HG02840 (cell line): ENCODE measurements around the gene MRGPRG.
"Not testable (repeated sequence)": the region's sequence is repeated elsewhere in the genome, so short reads cannot be mapped to it uniquely, and the experiment has no call there.

Experiments
- ATAC-seq: cut with Tn5 transposase; IDR thresholded peaks from one replicate; pipeline ENCODE4 v1.9.1; 2021; ENCODE audit warnings: mild to moderate bottlenecking, moderate library complexity, moderate number of reproducible peaks; ENCODE audit not compliant: unreplicated experiment, low FRiP score

Gene MRGPRG

DNA sequence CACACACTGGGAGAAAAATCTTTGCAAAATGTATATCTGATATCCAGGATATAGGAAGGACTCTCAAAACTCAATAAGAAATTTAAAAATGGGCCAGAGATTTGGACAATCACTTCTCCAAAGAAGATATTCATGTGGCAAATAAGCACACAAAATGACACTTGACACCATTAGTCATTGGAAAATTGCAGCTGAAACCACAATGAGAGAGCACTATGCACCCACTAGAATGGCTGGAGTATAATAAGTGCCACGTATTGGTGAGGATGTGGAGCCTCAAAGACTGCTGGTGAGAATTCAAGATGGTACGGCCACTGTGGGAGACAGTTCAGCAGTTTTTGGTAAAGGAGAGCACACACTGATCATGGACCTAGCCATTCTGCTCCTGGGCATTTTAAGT, 40.7 kb downstream of the MRGPRG start:
- ATAC-seq = no peak

GRCh38 chr11:3176487-3176886, 42.1 kb downstream of the MRGPRG start:
- ATAC-seq = no peak

DNA sequence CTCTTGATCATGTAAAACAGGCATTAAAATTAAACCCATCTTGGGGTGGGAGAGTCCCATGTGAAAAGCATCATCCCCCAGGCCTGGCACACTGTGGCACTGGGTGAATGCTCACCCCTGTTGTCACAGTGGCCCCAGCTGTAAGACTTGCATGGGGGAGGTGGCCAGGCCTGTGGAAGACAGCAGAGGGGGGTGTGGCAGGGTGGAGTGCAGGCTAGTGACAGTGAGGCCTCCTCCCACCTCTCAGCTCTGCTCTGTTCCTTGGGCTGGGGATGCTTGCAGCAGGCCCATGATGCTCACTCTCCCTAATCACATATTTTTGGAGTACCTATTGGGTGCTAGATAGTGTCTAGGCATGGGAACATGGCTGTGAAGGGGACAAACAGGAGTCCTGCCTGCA, 43.4 kb downstream of the MRGPRG start:
- no peak for ATAC-seq

GRCh38 chr11:3174387-3174786, 44.2 kb downstream of the MRGPRG start:
- no peak for ATAC-seq

DNA sequence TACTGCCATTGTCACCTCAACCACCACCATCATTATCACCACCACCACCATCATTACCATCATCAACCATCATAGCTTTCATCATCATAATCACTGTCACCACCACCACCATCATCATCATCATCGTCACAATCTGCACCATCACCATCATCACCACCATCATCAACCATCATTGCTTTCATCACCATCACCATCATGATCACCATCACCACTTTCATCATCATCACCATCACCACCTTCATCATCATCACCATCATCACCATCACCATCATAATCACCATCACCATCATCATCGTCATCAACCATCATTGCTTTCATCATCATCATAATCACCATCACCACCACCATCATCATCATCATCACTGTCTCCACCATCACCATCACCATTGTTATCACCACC, 44.8 kb downstream of the MRGPRG start:
- no peak for ATAC-seq

DNA sequence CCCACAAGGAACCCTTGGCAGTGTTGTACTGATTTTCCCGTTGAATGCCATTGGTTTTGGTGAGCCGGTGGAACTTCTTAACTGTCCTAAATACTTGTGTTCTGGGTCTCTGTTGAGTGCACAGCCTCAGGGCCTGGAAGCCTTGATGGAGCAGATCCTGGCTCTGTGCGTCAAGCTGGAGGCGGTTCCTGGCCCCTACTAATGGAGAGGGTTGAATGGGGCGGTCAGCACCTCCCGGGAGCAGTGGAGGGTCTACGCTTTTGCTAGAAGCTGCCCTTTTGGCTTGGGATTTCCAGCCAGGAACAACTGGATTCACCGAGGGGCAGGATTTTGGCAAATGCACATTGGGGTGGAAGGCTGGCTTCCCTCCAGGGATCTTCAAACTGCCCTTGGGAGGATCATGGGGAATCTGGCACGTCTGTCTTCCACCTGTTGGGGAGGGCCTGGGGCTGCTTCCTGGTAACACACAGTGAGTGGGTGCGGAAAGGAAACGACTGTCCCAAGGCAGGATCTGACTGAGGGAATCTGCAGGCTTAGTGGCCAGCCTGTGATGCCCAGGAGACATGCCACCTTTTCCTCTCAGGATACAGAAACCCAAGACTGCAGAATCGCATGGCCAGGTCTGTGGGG, 46.6 kb downstream of the MRGPRG start:
- ATAC-seq = no peak

DNA sequence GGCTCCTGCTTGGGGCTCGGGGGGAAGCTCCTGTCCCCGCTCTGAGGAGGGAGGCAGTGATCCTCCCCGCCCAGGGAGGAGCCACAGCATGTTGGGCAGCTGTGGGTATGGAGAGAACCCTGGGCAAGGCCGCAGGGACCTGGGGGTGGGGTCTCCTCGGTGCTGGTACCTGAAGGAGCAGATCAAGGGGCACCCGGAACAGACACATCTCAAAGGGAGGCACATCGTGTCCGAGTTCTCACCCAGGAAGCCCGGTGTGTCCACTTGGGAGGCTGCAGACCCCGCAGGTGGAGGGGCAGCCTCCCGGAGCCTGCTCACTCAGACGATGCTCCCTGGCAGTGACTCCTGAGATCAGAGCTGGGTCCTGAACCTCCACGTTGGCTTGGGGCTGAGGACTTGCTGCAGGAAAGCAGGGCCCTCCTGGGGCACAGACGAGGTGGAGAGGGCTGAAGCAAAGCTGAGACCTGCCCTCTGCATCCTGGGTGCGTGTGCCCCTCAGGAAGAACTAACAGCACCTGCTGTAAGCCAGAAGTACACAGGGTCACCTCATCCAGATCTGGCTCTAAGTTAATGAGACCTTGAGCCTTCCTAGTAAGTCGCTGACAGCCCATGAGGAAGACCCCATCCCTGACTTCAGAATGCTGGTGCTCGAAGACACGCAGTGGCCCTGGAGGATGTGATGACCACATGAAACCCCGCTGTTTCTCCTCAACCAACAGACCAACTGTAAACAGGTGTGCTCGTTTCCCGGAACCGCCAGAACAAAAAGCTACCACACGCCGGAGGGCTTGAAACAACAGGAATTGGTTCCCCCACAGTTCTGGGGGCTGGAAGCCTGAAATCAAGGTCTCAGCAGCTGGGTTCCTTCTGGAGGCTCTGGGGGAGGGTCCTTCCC, 47.6 kb downstream of the MRGPRG start:
- ATAC-seq = no peak

- no peak for ATAC-seq
These were observed 48.4 kb downstream of the MRGPRG start for GRCh38 chr11:3170044-3170755.

GRCh38 chr11:3169255-3170043, 49.2 kb downstream of the MRGPRG start:
- no peak for ATAC-seq

DNA sequence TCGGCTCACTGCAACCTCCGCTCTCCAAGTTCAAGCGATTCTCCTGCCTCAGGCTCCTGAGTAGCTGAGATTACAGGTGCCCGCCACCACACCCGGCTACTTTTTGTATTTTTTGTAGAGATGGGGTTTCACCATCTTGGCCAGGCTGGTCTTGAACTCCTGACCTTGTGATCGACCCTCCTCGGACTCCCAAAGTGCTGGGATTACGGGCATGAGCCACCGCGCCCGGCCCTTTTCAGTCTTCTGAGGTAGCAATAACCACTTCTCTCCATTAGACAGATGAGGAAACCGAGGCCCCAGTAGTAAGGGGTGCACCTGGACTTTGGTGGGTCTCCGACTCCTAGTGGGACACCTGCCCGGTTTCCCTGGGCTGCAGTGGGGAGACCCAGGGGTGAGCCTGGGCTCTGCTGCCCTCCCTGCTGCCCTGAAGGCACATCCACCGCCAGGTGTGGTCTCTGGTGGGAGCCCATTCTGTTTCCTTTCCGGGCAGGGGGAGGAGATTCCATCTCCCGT, 49.8 kb downstream of the MRGPRG start:
- not testable (repeated sequence) for ATAC-seq
